GM12878 (cell line): ENCODE measurements around the gene CDC42BPA.

Experiments
- CHD1 ChIP-seq: IDR thresholded peaks from 2 replicates; pipeline ENCODE4 v1.6.1; 2012; ENCODE audit warnings: low read depth, low read length, improper control_type of control experiment
- CTCF ChIP-seq, 3 experiments: IDR thresholded peaks in 2 of 3; conservative IDR thresholded peaks in 1 of 3; 2 replicates each; pipeline ENCODE4 v1.5.1; 2011; ENCODE audit warnings: low read depth in 3 of 3, low read length in 3 of 3, mild to moderate bottlenecking in 3 of 3, control low read depth in 2 of 3, moderate library complexity in 2 of 3, inconsistent platforms in 1 of 3, mixed read lengths in 1 of 3; ENCODE audit not compliant: control insufficient read depth in 2 of 3, insufficient read depth in 1 of 3; ENCODE audit errors: extremely low read depth in 1 of 3
- EP300 ChIP-seq, 2 experiments: fragments of 150-350 bp in 1 of 2; IDR thresholded peaks; 2 replicates each; pipeline ENCODE4 v1.6.1; 2011 to 2012; ENCODE audit warnings: low read depth in 2 of 2, low read length in 2 of 2, borderline replicate concordance in 1 of 2, improper control_type of control experiment in 1 of 2, inconsistent platforms in 1 of 2; ENCODE audit not compliant: control insufficient read depth in 1 of 2
- EZH2 ChIP-seq: IDR thresholded peaks from 2 replicates; pipeline ENCODE4 v1.6.1; 2012; ENCODE audit warnings: low read depth, mild to moderate bottlenecking, control low read depth, inconsistent platforms, low read length, borderline replicate concordance; ENCODE audit not compliant: control insufficient read depth
- MXI1 ChIP-seq: fragments of 150-350 bp; IDR thresholded peaks from 2 replicates; pipeline ENCODE4 v1.6.1; 2011; ENCODE audit warnings: low read depth, mild to moderate bottlenecking, inconsistent platforms, low read length, improper control_type of control experiment
- POLR2A ChIP-seq: IDR thresholded peaks from 2 replicates; pipeline ENCODE4 v1.6.1; 2011; ENCODE audit warnings: low read depth, mild to moderate bottlenecking, low read length
- SMC3 ChIP-seq: IDR thresholded peaks from 2 replicates; pipeline ENCODE4 v1.6.1; 2011; ENCODE audit warnings: low read length, improper control_type of control experiment, borderline replicate concordance

- TF ChIP-seq SMC3 (no peak), MXI1 (no peak), CHD1 (no peak), EP300 (IDR thresholded peaks at IDR 0.05; ENCODE audit: borderline replicate concordance in 1 of 2, control insufficient read depth in 1 of 2, low read depth in 2 of 2, low read length in 2 of 2) (no peak), CTCF (IDR thresholded peaks at IDR 0.05 in 2 of 3, conservative IDR thresholded peaks at IDR 0.05 in 1 of 3; ENCODE audit: control insufficient read depth in 2 of 3, extremely low read depth in 1 of 3, insufficient read depth in 1 of 3, low read depth in 3 of 3, low read length in 3 of 3) (no peak), POLR2A (no peak), EZH2 (no peak)
Observed at GRCh38 chr1:227343727-227344551, 25.6 kb upstream of the CDC42BPA start.
